Breast epithelium (tissue), 3 donors: ENCODE measurements around the gene ACADS.

Source experiments
- CTCF ChIP-seq, 3 donors: fragments of 450-650 bp; IDR thresholded peaks; one replicate each; pipeline ENCODE4 v1.5.1; 2016 to 2017; ENCODE audit warnings: antibody characterized with exemption in 3 of 3, mild to moderate bottlenecking in 3 of 3, moderate library complexity in 3 of 3
- POLR2AphosphoS5 ChIP-seq, 3 donors: sonication (generic); formaldehyde crosslinking; IDR thresholded peaks; one replicate each; pipeline ENCODE4 v1.6.1; 2017; ENCODE audit warnings: antibody characterized with exemption in 3 of 3

GRCh38 chr12:120693848-120694247 is 31.8 kb upstream of the ACADS start:
- TF ChIP-seq CTCF (IDR thresholded peaks at IDR 0.05) (no peak), POLR2AphosphoS5 (IDR thresholded peaks at IDR 0.05) (no peak)
